PC-3 (cell line): ENCODE measurements around the gene CLCN4. TPM values are rescaled to one million over a fixed set of nuclear protein-coding genes. Genes with fewer than 3 reads are reported as not detected.

Experiments used
- ATAC-seq: fragments of 200-7000 bp; cut with Tn5 transposase; 2 replicates; pipeline ENCODE4 v1.9.1; 2020; ENCODE audit warnings: mild to moderate bottlenecking, moderate library complexity
- BruUV-seq: library from RNA; stranded (reverse); fragments of 400-500 nt; replicated peaks from 2 replicates; lab custom pipeline; 2021; lab: Mats Ljungman, UMichigan
- CTCF ChIA-PET: fragments of 300-600 bp; sonication (Branson Sonifier 250); formaldehyde crosslinking; loops from one replicate; lab custom pipeline; 2022; ENCODE audit warnings: antibody characterized with exemption; lab: Charles Lee
- POLR2A ChIA-PET: fragments of 300-600 bp; sonication (Branson Sonifier 250); formaldehyde crosslinking; loops from one replicate; lab custom pipeline; 2022; ENCODE audit warnings: antibody characterized with exemption; ENCODE audit not compliant: unreplicated experiment; lab: Charles Lee
- DNase-seq: peaks from one replicate; pipeline ENCODE4 v3.0.0-alpha.2; 2015
- H2AFZ ChIP-seq: fragments of 300-600 bp; sonication (generic); 2 replicates; pipeline ENCODE4 v1.6.0; 2016; ENCODE audit warnings: antibody characterized with exemption, low read length
- H3F3A ChIP-seq: fragments of 300-600 bp; sonication (generic); one replicate; pipeline ENCODE4 v1.6.0; 2017; ENCODE audit warnings: antibody characterized with exemption, low read length, control low read depth, mild to moderate bottlenecking; ENCODE audit not compliant: unreplicated experiment
- H3K27ac ChIP-seq: fragments of 300-600 bp; sonication (generic); 2 replicates; pipeline ENCODE4 v1.5.1; 2016; ENCODE audit warnings: mild to moderate bottlenecking, low read length
- H3K27me3 ChIP-seq: fragments of 300-600 bp; sonication (generic); 2 replicates; pipeline ENCODE4 v1.6.1; 2016; ENCODE audit warnings: low read length, mixed read lengths
- H3K36me3 ChIP-seq: fragments of 300-600 bp; sonication (generic); 2 replicates; pipeline ENCODE4 v1.6.1; 2016; ENCODE audit warnings: low read depth, mixed run types, low read length, mixed read lengths
- H3K4me1 ChIP-seq: fragments of 300-600 bp; sonication (generic); 2 replicates; pipeline ENCODE4 v1.5.1; 2016; ENCODE audit warnings: low read length; ENCODE audit not compliant: insufficient read depth
- H3K4me2 ChIP-seq: fragments of 300-600 bp; sonication (generic); 2 replicates; pipeline ENCODE4 v1.6.0; 2016; ENCODE audit warnings: low read length
- H3K4me3 ChIP-seq: fragments of 300-600 bp; sonication (generic); 2 replicates; pipeline ENCODE4 v1.5.1; 2016; ENCODE audit warnings: mild to moderate bottlenecking, low read length, mixed read lengths
- H3K79me2 ChIP-seq: fragments of 300-600 bp; sonication (generic); 2 replicates; pipeline ENCODE4 v1.6.1; 2017; ENCODE audit warnings: low read length, mixed read lengths
- H3K9ac ChIP-seq: fragments of 300-600 bp; sonication (generic); 2 replicates; pipeline ENCODE4 v1.6.0; 2016; ENCODE audit warnings: mild to moderate bottlenecking, low read length
- H3K9me2 ChIP-seq: fragments of 300-600 bp; sonication (generic); replicated peaks from 2 replicates; pipeline ENCODE4 v1.6.1; 2016; ENCODE audit warnings: mixed run types, low read length, mixed read lengths
- H3K9me3 ChIP-seq: fragments of 300-600 bp; sonication (generic); 2 replicates; pipeline ENCODE4 v1.6.1; 2016; ENCODE audit warnings: low read length, mixed read lengths
- H4K20me1 ChIP-seq: fragments of 300-600 bp; sonication (generic); 2 replicates; pipeline ENCODE4 v1.6.1; 2016; ENCODE audit warnings: low read length, mixed read lengths
- CTCF ChIP-seq: fragments of 300-600 bp; sonication (generic); conservative IDR thresholded peaks from 2 replicates; pipeline ENCODE4 v1.5.1; 2017; ENCODE audit warnings: antibody characterized with exemption, low read depth, mild to moderate bottlenecking, low read length
- EZH2 ChIP-seq: fragments of 300-600 bp; sonication (generic); IDR thresholded peaks from one replicate; pipeline ENCODE4 v1.6.1; 2017; ENCODE audit warnings: antibody characterized with exemption, mild to moderate bottlenecking, low read length; ENCODE audit not compliant: unreplicated experiment
- EZH2phosphoT487 ChIP-seq: fragments of 300-600 bp; sonication (generic); IDR thresholded peaks from 2 replicates; pipeline ENCODE4 v1.6.1; 2018; ENCODE audit warnings: mild to moderate bottlenecking, antibody characterized with exemption, low read length, borderline replicate concordance
- intact Hi-C: fragments of 100-400 bp; cut with micrococcal nuclease; formaldehyde crosslinking; loops from 2 replicates; pipeline ENCODE4 v1.9.0; 2023
- total RNA-seq: library from RNA; depleted of rRNA; stranded (reverse); fragments of >200 nt; gene quantifications from 2 replicates; pipeline ENCODE4 v1.2.3, GENCODE V29; 2014

Gene CLCN4
- total RNA-seq, 1 experiment from 2014 or later, result 13.7 TPM

DNA sequence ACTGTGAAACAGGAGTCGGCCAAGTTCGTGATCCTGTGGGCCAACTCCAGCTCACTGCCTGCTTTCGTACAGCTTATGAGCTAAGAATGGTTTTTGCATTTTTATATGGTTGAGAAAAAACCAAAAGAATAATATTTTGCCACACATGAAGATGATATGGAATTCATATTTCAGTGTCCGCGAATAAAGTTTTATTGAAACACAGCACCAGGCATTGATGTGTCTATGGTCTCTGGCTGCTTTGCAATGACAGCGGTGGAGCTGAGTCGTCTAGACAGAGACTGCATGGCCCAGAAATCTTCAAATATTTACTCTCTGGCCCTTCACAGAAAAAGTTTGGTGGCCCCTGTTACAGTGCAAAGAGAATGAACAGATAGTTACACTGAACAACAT, 20.2 kb downstream of the CLCN4 start:
- Histone ChIP-seq H3K4me2 (no peak overlapping the region), H3K9me3 (no peaks in the 10 kb centered on the region), H3K9ac (no peak overlapping the region), H4K20me1 (no peaks in the 10 kb centered on the region), H2AFZ (no peak overlapping the region), H3K27me3 (no peaks in the 10 kb centered on the region), H3K4me3 (no peak overlapping the region), H3K36me3 (no peaks in the 10 kb centered on the region), H3K79me2 (no peaks in the 10 kb centered on the region), H3K27ac (no peak overlapping the region), H3K4me1 (no peaks in the 10 kb centered on the region), H3F3A (no peaks in the 10 kb centered on the region), H3K9me2 (no peaks in the 10 kb centered on the region)
- DNase-seq, result no peak
- ChIA-PET CTCF (no interaction called here), POLR2A (no interaction called here)
- intact Hi-C loops, result no loop called here
- TF ChIP-seq EZH2phosphoT487 (no peak), CTCF (no peak), EZH2 (no peak)
- ATAC-seq, result no peak
- BruUV-seq, result no TSS peak

GRCh38 chrX:10177601-10178000, 20.8 kb downstream of the CLCN4 start:
- Histone ChIP-seq H4K20me1 (no peaks in the 10 kb centered on the region), H3F3A (no peaks in the 10 kb centered on the region), H3K9me2 (no peaks in the 10 kb centered on the region), H3K4me1 (no peaks in the 10 kb centered on the region), H3K27me3 (no peaks in the 10 kb centered on the region), H3K4me3 (no peak overlapping the region), H2AFZ (no peak overlapping the region), H3K9ac (no peak overlapping the region), H3K36me3 (no peaks in the 10 kb centered on the region), H3K27ac (no peak overlapping the region), H3K4me2 (no peak overlapping the region), H3K79me2 (no peaks in the 10 kb centered on the region), H3K9me3 (no peaks in the 10 kb centered on the region)
- BruUV-seq, result no TSS peak
- CTCF ChIA-PET, result no interaction called here
- intact Hi-C loops, result no loop called here
- no peak for TF ChIP-seq EZH2
- TF ChIP-seq CTCF, result no peak
- no peak for TF ChIP-seq EZH2phosphoT487
- POLR2A ChIA-PET, result no interaction called here
- DNase-seq (no peak), ATAC-seq (no peak)

DNA sequence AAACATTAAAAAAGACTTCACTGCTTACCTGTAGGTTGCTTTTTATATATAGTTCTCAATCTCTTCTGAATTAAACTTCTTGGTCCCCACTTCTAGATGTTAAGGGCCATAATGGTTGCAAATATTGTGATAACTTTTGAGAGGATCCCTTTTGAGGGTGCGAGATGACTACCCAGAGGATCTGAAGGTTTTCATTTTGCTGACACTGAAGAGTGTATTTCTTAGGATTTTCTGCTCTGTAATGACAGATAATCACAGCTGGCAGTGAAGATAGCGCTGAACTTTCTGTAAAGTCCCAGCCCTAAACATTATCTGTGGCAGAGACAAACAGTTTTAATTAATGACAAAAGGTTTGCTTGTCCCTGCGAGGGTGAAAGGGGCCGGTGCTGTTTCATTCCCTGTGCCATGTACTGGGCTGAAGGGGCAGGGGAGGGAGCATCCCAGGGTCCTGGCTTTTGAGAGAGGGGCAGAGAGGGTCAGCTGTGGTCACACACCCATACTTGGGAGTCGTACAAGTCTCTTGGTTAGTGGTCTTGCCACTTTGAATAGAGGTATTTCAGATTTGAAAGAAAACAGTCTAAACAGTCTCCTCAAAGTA, 22.2 kb downstream of the CLCN4 start:
- Histone ChIP-seq H3K36me3 (no peaks in the 10 kb centered on the region), H3K79me2 (no peaks in the 10 kb centered on the region), H3K27ac (no peak overlapping the region), H3K9me3 (no peaks in the 10 kb centered on the region), H3K4me2 (no peak overlapping the region), H3K9me2 (no peaks in the 10 kb centered on the region), H3K4me3 (no peak overlapping the region), H3K9ac (no peak overlapping the region), H4K20me1 (no peaks in the 10 kb centered on the region), H3K4me1 (no peaks in the 10 kb centered on the region), H3F3A (no peaks in the 10 kb centered on the region), H2AFZ (no peak overlapping the region), H3K27me3 (no peaks in the 10 kb centered on the region)
- intact Hi-C loops, result no loop called here
- BruUV-seq, result no TSS peak
- ATAC-seq (no peak), DNase-seq (no peak)
- TF ChIP-seq CTCF (no peak), EZH2 (no peak), EZH2phosphoT487 (no peak)
- POLR2A ChIA-PET, result interaction anchor here (0.7 kb wide), 1 partner anchor 136 kb away, joined by 4 read pairs; no protein-coding TSS in a partner anchor
- CTCF ChIA-PET, result no interaction called here
